SU-DHL-6 (cell line): ENCODE data around the gene STAC.

Experiments used
- H2AFZ ChIP-seq: fragments of 200-600 bp; sonication (generic); 2 replicates; pipeline ENCODE4 v1.6.1; 2014; ENCODE audit warnings: low read depth, mild to moderate bottlenecking, moderate library complexity, mixed read lengths, antibody characterized with exemption, low read length; ENCODE audit not compliant: severe bottlenecking
- H3F3A ChIP-seq: fragments of 200-600 bp; shearing (Covaris generic); 2 replicates; pipeline ENCODE4 v1.6.0; 2016; ENCODE audit warnings: antibody characterized with exemption, mild to moderate bottlenecking; ENCODE audit not compliant: insufficient read depth
- H3K27ac ChIP-seq: fragments of 200-600 bp; sonication (generic); 2 replicates; pipeline ENCODE4 v1.5.1; 2016; ENCODE audit warnings: low read depth, mild to moderate bottlenecking, low read length, moderate library complexity, mixed read lengths
- H3K27me3 ChIP-seq: fragments of 200-600 bp; sonication (generic), shearing (Covaris generic); 2 replicates; pipeline ENCODE4 v1.6.0; 2014; ENCODE audit warnings: mild to moderate bottlenecking, low read length
- H3K36me3 ChIP-seq: fragments of 200-600 bp; sonication (generic); 2 replicates; pipeline ENCODE4 v1.6.1; 2014; ENCODE audit warnings: mild to moderate bottlenecking, low read length, mixed read lengths
- H3K4me2 ChIP-seq: fragments of 300-600, 200-600 bp; shearing (Covaris generic), sonication (generic); 2 replicates; pipeline ENCODE4 v1.6.0; 2014; ENCODE audit warnings: low read length, low read depth, mild to moderate bottlenecking; ENCODE audit not compliant: poor library complexity, severe bottlenecking
- H3K4me3 ChIP-seq: fragments of 200-600 bp; sonication (generic); 2 replicates; pipeline ENCODE4 v1.5.1; 2014; ENCODE audit warnings: antibody characterized with exemption, low read length, mild to moderate bottlenecking, mixed read lengths; ENCODE audit not compliant: insufficient read depth, poor library complexity, severe bottlenecking
- H3K79me2 ChIP-seq: fragments of 200-600 bp; sonication (generic); 2 replicates; pipeline ENCODE4 v1.6.1; 2014; ENCODE audit warnings: mild to moderate bottlenecking, low read length, moderate library complexity; ENCODE audit not compliant: insufficient read depth
- H3K9ac ChIP-seq: fragments of 200-600 bp; sonication (generic); 2 replicates; pipeline ENCODE4 v1.7.0; 2014; ENCODE audit warnings: mild to moderate bottlenecking, low read length
- H3K9me2 ChIP-seq: fragments of 200-600 bp; sonication (generic); replicated peaks from 2 replicates; pipeline ENCODE4 v1.6.1; 2014; ENCODE audit warnings: low read length; ENCODE audit not compliant: insufficient read depth
- H3K9me3 ChIP-seq: fragments of 200-600 bp; sonication (generic); 2 replicates; pipeline ENCODE4 v1.6.1; 2014; ENCODE audit warnings: low read length, mixed read lengths; ENCODE audit not compliant: insufficient read depth
- H4K20me1 ChIP-seq: fragments of 200-600 bp; sonication (generic); 2 replicates; pipeline ENCODE4 v1.6.1; 2014; ENCODE audit warnings: low read depth, mild to moderate bottlenecking, antibody characterized with exemption, low read length, moderate library complexity, mixed read lengths
- CTCF ChIP-seq: fragments of 200-600 bp; sonication (generic); IDR thresholded peaks from one replicate; pipeline ENCODE4 v1.5.1; 2017; ENCODE audit warnings: antibody characterized with exemption, mild to moderate bottlenecking, low read length, moderate library complexity; ENCODE audit not compliant: insufficient read depth, poor library complexity, severe bottlenecking
- EZH2phosphoT487 ChIP-seq: fragments of 200-600 bp; sonication (generic), shearing (Covaris generic); conservative IDR thresholded peaks from 2 replicates; pipeline ENCODE4 v1.6.1; 2018; ENCODE audit warnings: mild to moderate bottlenecking, antibody characterized with exemption, low read length, moderate library complexity, mixed read lengths

The STAC gene

GRCh38 chr3:36418296-36418695 lies 38.0 kb downstream of the STAC start:
- no peak overlapping the region for H3K27ac ChIP-seq
- no peak overlapping the region for H2AFZ ChIP-seq
- TF ChIP-seq CTCF (no peak), EZH2phosphoT487 (no peak)

GRCh38 chr3:36428445-36428844 lies 48.1 kb downstream of the STAC start:
- Histone ChIP-seq H3K4me2 (no peak overlapping the region), H3K9ac (no peak overlapping the region), H3K9me2 (0 out of 2 replicates have a peak, but pooled peaks cover 5% of the 10 kb centered on the region), H3K27ac (no peak overlapping the region), H3K27me3 (no peaks in the 10 kb centered on the region), H3K79me2 (no peaks in the 10 kb centered on the region), H3K36me3 (no peaks in the 10 kb centered on the region), H3F3A (no peaks in the 10 kb centered on the region), H2AFZ (no peak overlapping the region), H3K9me3 (no peaks in the 10 kb centered on the region), H3K4me3 (no peak overlapping the region), H4K20me1 (no peaks in the 10 kb centered on the region)
- TF ChIP-seq EZH2phosphoT487: no peak

More at GRCh38 chr3:36418296-36418695, 38.0 kb downstream of the STAC start:
- Histone ChIP-seq H3F3A (no peaks in the 10 kb centered on the region), H3K4me3 (no peak overlapping the region), H3K9me3 (no peaks in the 10 kb centered on the region), H3K79me2 (no peaks in the 10 kb centered on the region), H3K9ac (no peak overlapping the region), H3K4me2 (no peak overlapping the region), H4K20me1 (no peaks in the 10 kb centered on the region), H3K27me3 (no peaks in the 10 kb centered on the region), H3K36me3 (no peaks in the 10 kb centered on the region; the same call in 1 of the 2 replicates), H3K9me2 (no peaks in the 10 kb centered on the region)

GRCh38 chr3:36429986-36430485 lies 49.7 kb downstream of the STAC start:
- 0 out of 2 replicates have a peak, but pooled peaks cover 3% of the 10 kb centered on the region for H3K9me2 ChIP-seq
- no peaks in the 10 kb centered on the region for H3K9me3 ChIP-seq
- H3K27me3 ChIP-seq: no peaks in the 10 kb centered on the region
- H3K4me3 ChIP-seq: no peak overlapping the region
- no peaks in the 10 kb centered on the region for H3K36me3 ChIP-seq
- H3K27ac ChIP-seq: no peak overlapping the region
- H3K4me2 ChIP-seq: no peak overlapping the region
- no peak for TF ChIP-seq CTCF
- no peak for TF ChIP-seq EZH2phosphoT487
- H3F3A ChIP-seq: no peaks in the 10 kb centered on the region
- no peaks in the 10 kb centered on the region for H3K79me2 ChIP-seq
- no peak overlapping the region for H3K9ac ChIP-seq
- H2AFZ ChIP-seq: no peak overlapping the region
- H4K20me1 ChIP-seq: no peaks in the 10 kb centered on the region

GRCh38 chr3:36433511-36433910 lies 53.2 kb downstream of the STAC start:
- no peak overlapping the region for H3K27ac ChIP-seq
- H3K9ac ChIP-seq: no peak overlapping the region
- no peak overlapping the region for H3K4me3 ChIP-seq
- no peaks in the 10 kb centered on the region for H3K36me3 ChIP-seq
- no peaks in the 10 kb centered on the region for H3K9me2 ChIP-seq
- H3K9me3 ChIP-seq: no peaks in the 10 kb centered on the region
- H3K27me3 ChIP-seq: no peaks in the 10 kb centered on the region
- H3K79me2 ChIP-seq: no peaks in the 10 kb centered on the region
- no peak for TF ChIP-seq EZH2phosphoT487
- TF ChIP-seq CTCF: no peak
- H4K20me1 ChIP-seq: no peaks in the 10 kb centered on the region
- no peak overlapping the region for H3K4me2 ChIP-seq
- no peak overlapping the region for H2AFZ ChIP-seq
- no peaks in the 10 kb centered on the region for H3F3A ChIP-seq
